GM21825 (cell line): Measurements from ENCODE around the gene SLC39A10.
"Not testable (repeated sequence)": the region's sequence is repeated elsewhere in the genome, so short reads cannot be mapped to it uniquely, and the experiment has no call there.

Source experiments
- ATAC-seq: cut with Tn5 transposase; IDR thresholded peaks from one replicate; pipeline ENCODE4 v1.9.1; 2021; ENCODE audit warnings: mild to moderate bottlenecking, moderate library complexity; ENCODE audit not compliant: unreplicated experiment

Gene SLC39A10

DNA sequence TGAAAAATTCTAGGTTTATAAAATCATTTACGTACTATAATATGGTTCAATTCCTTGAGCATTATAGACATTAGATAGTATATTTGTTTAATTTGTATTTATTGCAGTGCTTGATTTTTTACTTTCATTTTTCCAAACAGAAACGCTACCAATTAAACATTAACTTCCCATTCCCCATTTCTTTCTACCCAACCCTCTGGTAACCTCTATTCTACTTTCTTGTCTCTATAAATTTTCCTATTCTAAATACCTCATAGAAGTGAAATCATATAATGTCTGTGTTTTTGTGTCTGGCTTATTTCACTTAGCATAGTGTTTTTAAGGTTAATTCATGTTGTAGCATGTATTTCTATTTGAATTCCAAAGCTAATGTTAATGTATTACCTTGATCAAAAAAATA lies 11.6 kb upstream of the SLC39A10 start:
- ATAC-seq: no peak

DNA sequence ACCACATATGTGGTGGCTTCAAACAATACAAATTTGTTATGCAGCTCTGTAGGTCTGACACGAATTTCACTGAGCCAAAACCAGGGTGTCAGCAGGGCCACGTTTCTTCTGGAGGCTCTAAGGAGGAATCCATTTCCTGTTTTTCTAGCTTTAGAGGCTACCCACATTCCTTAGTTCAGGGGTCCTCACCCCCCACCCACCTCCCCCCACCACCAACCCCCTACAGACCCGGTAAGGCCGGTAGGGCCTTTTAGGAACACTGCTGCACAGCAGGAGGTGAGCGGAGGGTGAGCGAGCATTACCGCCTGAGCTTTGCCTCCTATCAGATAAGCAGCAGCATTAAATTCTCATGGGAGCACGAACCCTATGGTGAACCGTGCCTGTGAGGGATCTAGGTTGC lies 10.6 kb upstream of the SLC39A10 start:
- no peak for ATAC-seq

DNA sequence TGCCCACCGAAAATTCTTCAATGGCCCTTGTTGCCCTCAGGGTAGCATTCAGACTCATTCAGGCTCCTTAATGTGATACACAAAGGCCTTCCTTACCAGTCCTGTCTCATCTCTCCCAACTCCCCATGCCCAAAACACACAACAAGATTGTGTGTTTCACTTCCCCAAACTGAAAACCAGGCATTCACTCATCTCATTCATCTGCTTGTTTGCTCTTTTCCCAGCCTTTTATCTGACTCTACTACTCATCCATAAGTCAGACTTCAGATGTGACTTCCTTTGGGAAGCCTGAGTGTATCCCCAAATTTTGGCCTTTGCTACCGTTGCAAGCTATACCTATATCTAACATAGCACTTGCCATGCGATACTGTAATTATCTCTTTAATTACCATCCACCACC lies 9.7 kb upstream of the SLC39A10 start:
- no peak for ATAC-seq

DNA sequence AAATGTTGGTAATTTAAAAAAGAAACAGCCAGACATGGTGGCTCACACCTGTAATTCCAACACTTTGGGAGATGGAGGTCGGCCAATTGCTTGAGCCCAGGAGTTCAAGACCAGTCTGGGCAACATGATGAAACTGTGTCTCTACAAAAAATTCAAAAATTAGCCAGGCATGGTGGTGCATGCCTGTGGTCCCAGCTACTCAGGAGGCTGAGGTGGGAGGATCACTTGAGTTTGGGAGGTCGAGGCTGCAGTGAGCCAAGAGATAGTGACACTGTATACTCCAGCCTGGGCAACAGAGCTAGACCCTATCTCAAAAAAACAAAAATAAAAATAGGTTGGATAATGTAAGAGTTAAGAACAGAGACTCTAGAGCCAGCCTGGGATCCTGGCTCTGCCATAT lies 8.7 kb upstream of the SLC39A10 start:
- ATAC-seq: not testable (repeated sequence)

DNA sequence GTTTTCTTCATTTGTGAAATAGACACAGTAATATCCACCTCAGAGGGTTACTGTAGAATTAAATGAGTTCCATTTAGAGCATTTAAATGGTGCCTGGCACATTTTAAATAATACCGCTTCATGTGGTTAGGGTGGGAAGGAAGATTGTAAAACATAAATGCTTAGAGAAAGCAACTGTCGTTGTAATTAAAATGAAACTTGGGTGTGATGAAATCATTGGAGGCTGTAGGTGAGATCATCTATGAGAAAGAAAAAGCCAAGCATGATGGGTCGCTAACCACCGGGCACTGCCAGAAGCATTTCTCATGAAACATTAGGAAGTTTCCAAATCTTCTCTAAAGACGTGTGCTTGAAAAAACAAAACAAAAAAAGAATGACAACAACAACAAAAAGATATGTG lies 8.2 kb upstream of the SLC39A10 start:
- ATAC-seq: no peak

DNA sequence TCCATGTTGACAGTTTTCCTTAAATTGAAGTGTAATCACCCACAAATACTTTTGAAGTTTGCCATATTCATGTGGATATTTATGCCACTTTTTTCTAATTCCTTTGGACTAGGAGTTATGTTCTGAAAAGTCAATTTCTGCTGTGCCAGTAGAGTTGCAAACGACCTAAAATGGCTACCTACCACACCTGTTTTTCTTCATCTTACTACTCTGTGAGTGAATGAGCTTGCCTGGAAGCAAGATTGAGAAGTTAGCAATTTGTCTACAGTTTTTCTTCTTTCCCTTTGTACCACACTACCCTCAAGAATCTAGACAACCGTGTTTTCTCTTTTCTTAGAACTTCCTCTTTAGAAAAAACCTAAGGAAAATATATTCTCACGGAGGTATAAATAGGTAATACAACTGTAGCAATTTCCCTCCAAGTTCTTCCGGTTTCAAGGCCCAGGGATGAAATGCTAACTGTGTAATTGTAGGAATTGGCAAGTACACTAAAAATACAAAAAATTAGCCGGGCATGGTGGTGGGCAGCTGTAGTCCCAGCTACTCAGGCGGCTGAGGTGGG lies 7.3 kb upstream of the SLC39A10 start:
- peak; percentile 25 for ATAC-seq

DNA sequence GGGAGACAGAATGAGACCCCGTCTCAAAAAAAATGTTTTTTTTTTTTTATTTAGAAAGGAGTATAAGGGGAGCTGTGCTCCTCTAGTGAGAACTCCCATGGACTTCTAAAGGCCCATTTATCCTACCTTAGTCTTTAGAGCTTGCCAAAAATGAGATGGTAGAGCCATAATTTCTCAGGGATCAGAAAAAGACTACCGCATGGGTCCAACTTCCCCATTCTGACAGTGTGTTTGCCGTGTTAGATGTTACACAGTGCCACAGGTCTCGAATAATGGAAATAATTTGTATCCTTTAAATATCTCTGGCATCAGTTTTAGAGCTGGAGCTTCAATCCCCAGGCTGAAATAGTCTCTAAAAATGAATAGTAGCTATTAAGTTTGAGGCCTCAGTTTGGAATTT lies 6.0 kb upstream of the SLC39A10 start:
- no peak for ATAC-seq

DNA sequence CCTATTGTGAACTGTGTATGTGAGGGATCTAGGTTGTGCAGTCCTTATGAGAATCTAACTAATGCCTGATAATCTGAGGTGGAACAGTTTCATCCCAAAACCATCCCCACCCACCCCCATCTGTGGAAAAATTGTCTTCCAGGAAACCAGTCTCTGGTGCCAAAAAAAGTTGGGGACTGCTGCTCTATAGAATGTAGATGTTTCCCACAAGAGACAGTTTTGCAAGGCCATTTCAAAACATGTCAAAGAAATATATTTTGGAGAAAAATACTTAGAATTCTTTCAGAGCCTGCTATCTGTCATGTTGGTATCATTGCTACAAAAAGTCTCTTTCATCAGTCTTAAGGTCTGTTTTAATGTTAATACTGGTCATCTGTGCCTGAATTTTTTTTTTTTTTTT lies 4.1 kb upstream of the SLC39A10 start:
- no peak for ATAC-seq

DNA sequence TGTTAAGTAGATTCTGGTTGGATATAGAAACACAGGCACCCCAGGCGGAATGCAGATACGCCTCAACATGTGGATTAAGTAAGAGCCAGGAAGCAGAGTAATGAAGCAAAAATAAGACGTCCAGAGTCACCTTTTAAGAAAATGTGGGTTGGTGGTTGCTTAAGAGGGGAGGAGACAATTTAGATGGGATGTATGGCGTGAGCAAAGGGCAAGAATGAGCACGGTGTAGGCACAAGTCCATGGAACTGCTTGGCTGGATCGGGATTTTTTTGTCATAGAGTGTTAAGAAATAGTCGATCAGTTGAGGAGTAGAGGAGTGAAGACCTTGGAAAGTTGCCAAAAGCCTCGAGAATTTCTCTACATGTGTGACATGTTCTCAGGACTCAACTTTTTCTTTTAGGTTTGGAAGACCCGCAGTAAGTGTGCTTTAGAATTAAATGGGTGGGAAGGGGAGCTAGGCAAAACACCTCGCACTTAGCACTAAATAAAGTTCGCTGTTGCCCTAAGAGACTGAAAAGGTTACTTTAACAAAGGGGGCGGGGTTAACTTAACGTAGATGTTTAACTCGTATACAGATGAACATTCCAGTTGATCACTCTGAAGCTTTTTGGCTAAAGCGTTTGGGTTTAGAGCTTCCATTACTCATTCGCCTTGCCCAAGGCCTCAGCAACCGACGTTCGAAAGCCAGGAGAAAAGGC lies 716 bp upstream of the SLC39A10 start:
- no peak for ATAC-seq

DNA sequence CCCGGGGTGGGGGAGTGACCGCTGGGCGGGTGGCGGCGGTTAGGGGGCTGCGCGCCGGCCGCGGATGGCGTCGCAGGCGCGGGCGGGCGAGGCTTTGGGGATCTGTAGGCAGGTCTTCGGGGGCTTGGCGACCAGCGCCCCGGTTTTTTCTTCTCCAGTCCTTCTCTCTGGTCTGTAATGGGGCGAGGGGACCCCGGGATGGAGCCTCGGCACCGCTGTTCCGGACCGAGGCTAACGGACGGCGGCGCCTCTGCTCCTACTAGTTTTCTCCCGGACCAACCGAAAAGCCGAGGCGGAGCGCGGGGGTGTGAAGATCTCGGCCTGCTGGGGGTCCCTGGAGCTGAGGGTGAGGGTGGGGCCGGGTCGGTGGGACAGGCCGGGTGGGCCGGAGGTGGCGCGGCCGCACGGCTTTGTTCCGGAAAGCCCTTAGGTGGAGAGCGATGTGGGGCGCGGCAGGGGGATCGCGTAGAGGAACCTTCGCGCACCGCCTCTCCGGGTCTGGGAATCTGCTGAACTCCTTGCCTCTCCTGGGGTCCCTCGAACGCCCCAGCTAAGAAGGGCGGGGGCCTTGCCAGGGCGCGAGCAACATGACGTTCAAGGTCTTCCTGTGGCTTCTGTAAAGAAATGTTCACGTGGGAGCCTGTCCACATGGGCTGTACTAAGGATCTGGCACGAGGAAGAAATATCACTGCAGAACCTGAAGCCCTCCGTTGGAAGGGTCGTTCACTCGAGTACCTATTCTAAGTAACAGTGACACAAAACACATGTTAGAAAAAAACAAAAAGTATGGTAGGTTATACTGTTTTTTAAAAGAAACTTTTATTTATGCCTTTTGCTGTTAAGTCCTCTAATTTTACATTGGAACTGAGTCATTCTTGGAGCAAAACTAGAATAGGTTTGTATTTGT lies 861 bp downstream of the SLC39A10 start:
- peak; percentile 29 for ATAC-seq

DNA sequence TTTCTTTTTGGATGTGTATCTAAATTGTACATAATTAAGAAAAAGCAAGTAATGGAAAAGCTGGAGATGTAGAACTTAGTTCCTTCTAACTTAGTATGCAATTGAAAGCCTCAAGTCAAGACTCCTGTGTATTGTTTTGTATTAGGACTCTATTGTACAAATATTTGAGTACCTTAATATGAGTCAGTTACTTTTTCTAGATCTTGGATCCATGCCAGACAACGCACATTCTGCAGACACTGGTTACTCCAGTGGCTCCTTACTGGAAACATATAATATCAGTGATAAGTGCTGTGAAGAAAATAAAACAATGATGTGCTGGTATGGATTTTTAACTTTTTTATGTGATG lies 1.5 kb downstream of the SLC39A10 start:
- ATAC-seq: no peak

DNA sequence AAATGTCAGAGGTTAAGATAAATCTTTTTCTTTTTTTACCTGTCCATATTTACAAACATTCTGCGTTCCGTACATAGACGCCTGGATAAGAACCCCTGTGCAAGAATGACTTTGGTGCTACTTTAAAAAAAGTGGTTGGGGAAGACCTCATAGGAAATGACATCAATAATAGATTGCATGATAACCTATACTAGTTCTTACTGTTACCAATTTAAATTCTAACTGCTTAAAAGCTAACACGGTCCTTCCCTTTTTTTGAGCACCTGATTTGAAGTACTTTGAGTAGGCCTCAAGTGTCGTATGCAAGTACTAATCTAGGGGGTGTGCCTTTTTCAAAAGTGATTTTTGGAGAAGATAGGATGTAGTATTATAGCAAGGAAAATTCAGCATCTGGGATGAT lies 2.1 kb downstream of the SLC39A10 start:
- no peak for ATAC-seq

DNA sequence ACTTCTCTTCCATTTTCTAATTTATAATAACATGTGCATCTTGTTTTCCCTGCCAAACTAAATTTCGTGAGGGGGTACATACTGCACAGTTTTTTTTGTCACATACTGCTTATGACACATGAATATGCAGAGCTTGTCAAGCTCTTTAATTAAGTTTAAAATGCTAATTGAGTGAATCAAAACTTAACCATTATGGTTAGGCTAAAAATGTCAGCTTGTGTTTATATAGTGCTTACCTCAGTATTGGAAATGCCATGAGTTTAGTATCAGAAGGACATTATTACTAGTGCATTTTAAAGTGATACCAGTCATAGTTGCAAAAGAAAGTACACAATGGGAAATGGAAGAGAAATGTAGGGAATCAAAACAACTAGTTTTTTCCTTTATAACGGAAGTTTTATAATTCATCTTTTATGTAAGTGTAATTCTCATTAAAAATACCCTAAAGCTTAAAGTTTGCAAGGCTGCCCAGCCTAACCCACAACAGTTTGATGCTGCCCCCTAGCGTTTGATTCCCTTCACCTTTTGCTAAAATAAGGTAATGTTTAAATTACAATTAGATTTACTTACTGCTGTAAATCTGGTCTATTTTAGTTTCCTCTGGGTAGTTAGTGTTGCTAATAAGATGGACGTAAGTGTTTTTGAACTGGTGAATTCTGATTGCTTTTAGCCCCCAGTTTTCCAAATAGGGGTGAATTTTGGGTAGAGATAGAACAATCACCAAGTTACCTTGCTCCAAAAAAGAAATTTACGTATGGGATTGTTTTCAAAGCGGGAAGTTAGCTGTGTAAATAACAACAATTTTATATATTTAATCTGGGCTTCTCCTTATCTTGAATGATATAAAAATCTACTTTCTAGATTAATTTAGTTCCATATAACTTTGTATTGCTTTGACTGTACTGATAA lies 3.2 kb downstream of the SLC39A10 start:
- ATAC-seq: no peak

DNA sequence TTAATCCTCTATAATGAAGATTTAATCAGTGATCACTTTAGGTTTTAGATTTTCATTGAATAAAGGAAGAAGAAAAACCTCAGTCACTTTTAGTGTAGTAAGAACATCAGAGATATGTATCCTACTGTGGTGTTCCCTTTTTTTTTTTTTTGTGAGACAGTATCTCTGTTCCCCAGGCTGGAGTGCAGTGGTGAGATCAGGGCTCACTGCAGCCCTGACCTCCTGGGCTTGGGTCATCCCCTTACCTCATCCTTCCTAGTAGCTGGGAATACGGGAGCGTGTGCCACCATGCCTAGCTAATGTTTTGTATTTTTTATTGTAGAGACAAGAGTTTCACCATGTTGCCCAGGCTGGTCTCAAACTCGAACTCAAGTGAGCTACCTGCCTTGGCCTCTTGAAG lies 5.1 kb downstream of the SLC39A10 start:
- ATAC-seq: no peak

DNA sequence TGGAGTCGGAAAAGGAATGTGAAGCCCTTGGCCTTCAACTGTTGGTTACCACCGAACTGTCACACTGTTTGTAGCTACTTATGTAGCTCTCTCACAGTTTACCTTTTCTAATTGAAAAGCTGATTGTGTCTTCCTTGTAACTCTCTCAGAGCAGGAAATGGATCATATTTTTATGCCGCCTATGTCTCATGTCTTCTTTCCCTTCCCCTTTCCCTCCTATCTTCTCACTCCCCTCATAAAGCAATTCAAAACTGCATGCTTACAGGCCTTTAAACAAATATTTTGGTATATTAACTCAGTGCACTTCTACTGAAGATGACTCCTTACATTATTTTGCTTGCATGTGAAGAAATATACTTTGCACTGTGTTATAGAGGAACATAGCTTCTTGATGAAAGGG lies 6.0 kb downstream of the SLC39A10 start:
- no peak for ATAC-seq

DNA sequence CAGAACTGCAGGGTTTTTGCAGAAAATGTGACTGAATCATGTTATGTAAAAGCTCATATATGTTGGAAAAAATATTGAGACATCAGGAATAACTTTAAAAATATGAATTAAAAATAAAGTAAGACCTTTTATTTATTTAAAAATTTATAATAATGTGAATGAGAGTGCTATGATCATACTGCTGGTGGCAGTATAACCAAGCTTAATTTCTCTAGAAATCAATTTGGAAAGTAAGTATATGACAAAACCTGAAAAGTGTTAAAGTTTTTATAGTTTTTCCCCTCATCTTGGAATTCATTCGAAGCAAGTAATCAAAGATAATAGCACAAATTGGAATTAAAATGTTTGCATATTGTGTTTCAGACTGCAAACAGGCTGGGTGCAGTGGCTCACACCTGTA lies 7.5 kb downstream of the SLC39A10 start:
- ATAC-seq: no peak

DNA sequence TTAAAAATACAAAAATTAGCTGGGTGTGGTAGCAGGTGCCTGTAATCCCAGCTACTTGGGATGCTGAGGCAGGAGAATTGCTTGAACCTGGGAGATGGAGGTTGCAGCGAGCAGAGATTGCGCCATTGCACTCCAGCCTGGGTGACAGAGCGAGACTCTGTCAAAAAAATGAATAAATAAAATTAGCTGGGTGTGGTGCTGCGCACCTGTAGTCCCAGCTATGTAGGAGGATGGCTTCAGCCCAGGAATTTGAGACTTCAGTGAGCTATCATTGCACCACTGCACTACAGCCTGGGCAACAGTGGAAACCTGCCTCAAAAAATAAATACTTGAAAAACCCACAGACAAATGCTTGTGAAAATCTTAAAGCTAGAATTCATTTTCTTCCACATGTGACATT lies 8.1 kb downstream of the SLC39A10 start:
- ATAC-seq: not testable (repeated sequence)

DNA sequence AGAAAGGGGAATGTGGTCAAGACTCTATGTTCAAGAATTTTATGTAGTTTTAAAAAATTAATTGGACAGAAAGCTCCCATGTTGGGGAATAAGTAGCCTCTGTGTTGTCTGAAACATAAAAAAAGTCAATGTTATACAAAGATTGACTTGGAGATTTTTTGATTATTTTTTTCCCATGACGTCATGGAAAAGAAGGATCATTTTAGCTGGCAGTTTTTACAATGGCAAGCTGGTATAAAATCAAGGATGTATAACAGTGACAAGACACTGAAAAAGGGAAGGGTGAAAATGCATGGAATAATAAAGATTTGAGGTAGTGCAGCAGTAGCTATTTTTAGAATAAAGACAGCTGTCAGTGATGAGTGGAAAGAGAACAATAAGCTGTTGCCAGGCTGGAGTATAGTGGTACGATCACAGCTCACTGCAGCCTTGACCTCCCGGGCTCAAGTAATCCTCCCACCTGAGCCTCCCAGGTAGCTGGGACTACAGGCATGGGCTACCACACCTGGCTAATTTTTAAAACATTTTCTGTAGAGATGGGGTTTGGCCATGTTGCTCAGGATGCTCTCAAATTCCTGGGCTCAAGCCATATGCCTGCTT lies 9.2 kb downstream of the SLC39A10 start:
- ATAC-seq: no peak

DNA sequence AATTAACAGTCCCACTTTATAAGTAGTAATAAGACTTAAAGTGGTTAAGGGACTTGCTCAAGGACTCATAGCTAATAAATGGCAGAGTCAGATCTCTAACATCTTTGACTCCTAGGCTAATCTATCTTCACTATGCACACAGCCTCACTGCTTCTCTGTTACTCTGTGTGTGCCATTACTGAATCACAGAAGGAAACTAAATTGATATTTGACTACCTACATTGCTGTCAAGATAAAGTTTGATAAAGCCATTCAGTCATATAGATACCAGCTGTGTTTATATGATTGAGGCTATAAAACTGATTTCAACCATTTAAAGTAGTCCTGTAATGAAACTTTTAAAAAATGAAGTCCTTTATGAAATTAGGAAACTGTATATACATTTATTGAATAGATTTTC lies 10.9 kb downstream of the SLC39A10 start:
- ATAC-seq: no peak

DNA sequence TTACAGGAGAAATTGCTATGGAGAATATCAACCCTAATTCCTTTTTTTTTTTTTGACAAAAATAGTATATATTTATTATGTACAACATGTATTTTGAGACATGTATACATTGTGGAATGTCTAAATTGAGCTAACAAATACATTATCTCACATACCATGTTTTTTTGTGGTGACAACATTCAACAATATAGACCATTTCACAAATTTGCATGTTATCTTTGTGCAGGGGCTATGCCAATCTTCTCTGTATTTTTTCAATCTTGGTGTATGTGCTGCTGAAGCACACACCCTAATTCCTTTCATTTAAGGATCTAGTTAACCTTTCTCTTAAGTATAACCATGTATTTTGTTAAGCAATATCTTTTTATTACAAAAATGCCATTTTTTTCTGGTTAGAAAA lies 13.2 kb downstream of the SLC39A10 start:
- no peak for ATAC-seq

DNA sequence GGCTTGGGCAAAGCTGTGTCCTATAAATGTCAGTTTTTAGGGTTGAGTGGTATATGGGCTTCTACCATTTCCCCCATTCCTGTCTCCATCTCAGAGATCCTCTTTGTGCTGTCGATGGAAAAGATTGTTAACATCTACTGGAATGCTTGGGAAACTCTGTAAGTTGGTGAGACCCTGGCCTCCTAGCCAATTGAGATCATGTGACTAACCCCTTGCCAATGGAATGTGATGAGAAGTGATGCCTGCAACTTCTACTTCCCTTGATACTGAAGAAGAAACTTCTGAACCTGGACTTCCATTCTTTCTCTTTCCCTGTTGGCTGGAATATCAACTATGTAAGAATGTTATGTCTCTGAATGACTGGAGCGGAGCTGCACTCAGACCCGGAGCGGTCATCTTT lies 14.5 kb downstream of the SLC39A10 start:
- ATAC-seq: no peak
